Testis (tissue), 3 donors: ENCODE results near the gene PRDM11. TPM values are rescaled to one million over a fixed set of nuclear protein-coding genes. Genes with fewer than 3 reads are reported as not detected.
A peak's percentile ranks its signal among the peaks of the same experiment; 100 is the strongest.
"Not testable (repeated sequence)": the region's sequence is repeated elsewhere in the genome, so short reads cannot be mapped to it uniquely, and the experiment has no call there.

Experiments
- DNase-seq: peaks from one replicate; pipeline ENCODE4 v3.0.0-alpha.2; 2019
- H3K27ac ChIP-seq, 2 donors: fragments of 200-600 bp; sonication (generic); one replicate each; pipeline ENCODE4 v1.5.1; 2019
- H3K27me3 ChIP-seq: fragments of 200-600 bp; sonication (generic); one replicate; pipeline ENCODE4 v1.5.1; 2019
- H3K36me3 ChIP-seq: fragments of 200-600 bp; sonication (generic); one replicate; pipeline ENCODE4 v1.5.1; 2017; ENCODE audit warnings: low read depth; ENCODE audit errors: missing control alignments
- H3K4me1 ChIP-seq: fragments of 200-600 bp; sonication (generic); one replicate; pipeline ENCODE4 v1.5.1; 2019
- H3K4me3 ChIP-seq, 2 donors: fragments of 200-600 bp; sonication (generic); one replicate each; pipeline ENCODE4 v1.5.1; 2017 to 2019
- H3K9me3 ChIP-seq: fragments of 200-600 bp; sonication (generic); one replicate; pipeline ENCODE4 v1.5.1; 2017
- CTCF ChIP-seq, 3 experiments: fragments of 450-650 bp in 2 of 3; fragments of 200-600 bp in 1 of 3; sonication (generic) in 1 of 3; IDR thresholded peaks; one replicate each; pipeline ENCODE4 v1.5.1; 2016 to 2019; ENCODE audit warnings: antibody characterized with exemption in 3 of 3, mild to moderate bottlenecking in 2 of 3, moderate library complexity in 1 of 3
- POLR2A ChIP-seq: fragments of 450-650 bp; IDR thresholded peaks from one replicate; pipeline ENCODE4 v1.6.1; 2017; ENCODE audit warnings: antibody characterized with exemption, mild to moderate bottlenecking, moderate library complexity
- WGBS, 2 donors: methylation state at CpG; one replicate each; pipeline ENCODE4 v1.1.5; 2018; 5-methylcytosine and 5-hydroxymethylcytosine counted together
- intact Hi-C: fragments of 100-400 bp; cut with DNase I; formaldehyde crosslinking; loops from one replicate; pipeline ENCODE4 v1.15.1; 2023; ENCODE audit warnings: low total_unique reads
- polyA plus RNA-seq: library from polyadenylated mRNA; stranded (reverse); fragments of 350-450 nt; fragmentation: Illumina TruSeq; extraction: RNeasy Lipid Tissue Mini Kit (QIAGEN cat#74804); gene quantifications from one replicate; pipeline ENCODE4 v1.2.3, GENCODE V29; 2014; ENCODE audit warnings: low read depth, low replicate concordance; ENCODE audit not compliant: insufficient read depth
- total RNA-seq, 2 donors: library from RNA; depleted of rRNA; stranded (reverse); fragments of >200 nt; gene quantifications; one replicate each; pipeline ENCODE4 v1.2.3, GENCODE V29; 2016

PRDM11 gene
- total and polyA plus RNA-seq, 3 donors from 2014 or later: 6.4 to 15.9 (median 13.6) TPM

GRCh38 chr11:45108070-45109064, 38.1 kb upstream of the PRDM11 start:
- no peak overlapping the region for H3K4me3 ChIP-seq
- no peak for DNase-seq
- WGBS, 2 donors: 78 to 80% methylated on average over 12 to 14 of the region's 14 CpGs

DNA sequence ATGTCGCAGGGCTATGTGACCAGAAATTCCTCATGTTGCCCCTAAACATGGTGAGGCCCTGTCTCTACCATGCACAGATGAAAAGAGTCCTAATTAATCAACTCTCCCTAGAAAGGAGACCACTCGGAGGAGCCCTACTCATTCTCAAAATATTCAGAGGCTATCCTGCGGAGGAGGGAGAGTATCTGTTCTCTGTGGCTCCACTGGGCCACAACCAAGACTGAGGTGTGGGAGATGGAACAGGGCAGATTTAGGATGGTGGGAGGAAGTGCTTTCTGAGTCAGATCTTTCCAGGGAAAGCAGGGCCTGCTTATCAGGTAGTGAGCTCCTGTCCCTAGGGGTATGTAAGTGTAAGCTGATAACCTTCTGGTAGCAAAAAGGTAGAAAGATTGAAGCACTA, 37.0 kb upstream of the PRDM11 start:
- WGBS, 2 donors: 57 to 58% methylated on average over 3 of the region's 3 CpGs
- TF ChIP-seq CTCF (IDR thresholded peaks at IDR 0.05) (no peak), POLR2A (no peak)
- Histone ChIP-seq H3K36me3 (no peaks in the 10 kb centered on the region), H3K4me1 (no peaks in the 10 kb centered on the region), H3K27me3 (no peaks in the 10 kb centered on the region), H3K27ac (no peak overlapping the region), H3K4me3 (no peak overlapping the region), H3K9me3 (no peaks in the 10 kb centered on the region)
- intact Hi-C loops: loop anchor here (5.0 kb wide), 2 partner anchors 183 to 223 kb away; no protein-coding TSS in a partner anchor
- DNase-seq: no peak

More at GRCh38 chr11:45108070-45109064, 38.1 kb upstream of the PRDM11 start:
- Histone ChIP-seq H3K36me3 (no peaks in the 10 kb centered on the region), H3K27me3 (no peaks in the 10 kb centered on the region), H3K9me3 (no peaks in the 10 kb centered on the region), H3K27ac (no peak overlapping the region), H3K4me1 (no peaks in the 10 kb centered on the region)
- intact Hi-C loops: loop anchor here (5.0 kb wide), 2 partner anchors 184 to 224 kb away; no protein-coding TSS in a partner anchor
- TF ChIP-seq POLR2A (no peak), CTCF (IDR thresholded peaks at IDR 0.05) (no peak)

DNA sequence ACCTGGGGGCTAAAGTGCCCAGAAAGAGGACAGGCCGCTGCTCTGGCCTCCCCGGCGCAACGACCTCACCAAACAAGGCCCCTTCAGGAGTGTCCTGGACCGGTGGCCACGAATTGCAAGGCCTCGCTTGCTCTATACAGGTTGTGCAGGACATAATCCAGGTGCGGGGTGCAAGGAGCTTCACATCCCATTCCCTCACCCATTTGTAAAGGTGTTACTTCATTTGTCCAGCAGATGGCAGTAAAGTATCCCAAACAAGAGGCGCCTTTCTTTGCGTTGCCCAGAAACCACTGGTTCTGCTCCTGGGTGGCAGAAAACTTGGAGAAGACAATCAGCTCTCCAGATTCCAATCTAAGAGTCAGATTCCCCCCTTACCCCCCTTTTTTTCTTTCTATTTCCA, 35.9 kb upstream of the PRDM11 start:
- DNase-seq: peak; percentile 60
- H3K9me3 ChIP-seq: no peaks in the 10 kb centered on the region
- intact Hi-C loops: no loop called here
- H3K27ac ChIP-seq: no peak overlapping the region
- H3K4me3 ChIP-seq: no peak overlapping the region
- 17 to 27% methylated on average over 10 of the region's 10 CpGs for whole genome bisulfite sequencing, 2 donors
- no peaks in the 10 kb centered on the region for H3K27me3 ChIP-seq
- TF ChIP-seq POLR2A (no peak), CTCF (IDR thresholded peaks at IDR 0.05) (peak; percentile 80 to 87 (median 83))
- H3K4me1 ChIP-seq: no peaks in the 10 kb centered on the region
- H3K36me3 ChIP-seq: no peaks in the 10 kb centered on the region

DNA sequence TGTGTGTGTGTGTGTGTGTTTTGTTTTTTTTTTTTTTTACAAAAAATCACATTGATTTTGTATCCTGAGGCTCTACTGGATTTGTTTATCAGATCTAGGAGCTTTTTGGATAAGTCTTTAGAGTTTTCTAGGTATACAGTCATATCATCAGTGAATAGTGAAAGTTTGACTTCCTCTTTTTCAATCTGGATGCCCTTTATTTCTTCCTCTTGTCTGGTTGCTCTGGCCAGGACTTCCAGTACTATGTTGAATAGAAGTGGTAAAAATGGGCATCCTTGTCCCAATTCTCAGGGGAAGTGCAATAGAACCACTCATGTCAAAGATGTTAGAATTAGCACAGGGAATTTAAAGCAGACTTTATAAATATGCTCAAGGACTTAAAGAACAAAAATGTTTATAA, 32.6 kb upstream of the PRDM11 start:
- Histone ChIP-seq H3K36me3 (no peaks in the 10 kb centered on the region), H3K4me1 (no peaks in the 10 kb centered on the region), H3K27ac (no peak overlapping the region), H3K9me3 (no peaks in the 10 kb centered on the region), H3K27me3 (no peaks in the 10 kb centered on the region), H3K4me3 (no peak overlapping the region)
- intact Hi-C loops: no loop called here
- TF ChIP-seq POLR2A: no peak
- no peak for TF ChIP-seq CTCF (IDR thresholded peaks at IDR 0.05)
- no peak for DNase-seq

- H3K27ac ChIP-seq, intact Hi-C loops, H3K4me3 ChIP-seq, H3K9me3 ChIP-seq, H3K36me3 ChIP-seq, H3K4me1 ChIP-seq, DNase-seq, H3K27me3 ChIP-seq: not testable (repeated sequence)
- 91 to 96% methylated on average over 9 of the region's 9 CpGs for WGBS, 2 donors
Observed at GRCh38 chr11:45127836-45128235, 18.6 kb upstream of the PRDM11 start.
